ENCODE data around the gene AARS2.

DNA sequence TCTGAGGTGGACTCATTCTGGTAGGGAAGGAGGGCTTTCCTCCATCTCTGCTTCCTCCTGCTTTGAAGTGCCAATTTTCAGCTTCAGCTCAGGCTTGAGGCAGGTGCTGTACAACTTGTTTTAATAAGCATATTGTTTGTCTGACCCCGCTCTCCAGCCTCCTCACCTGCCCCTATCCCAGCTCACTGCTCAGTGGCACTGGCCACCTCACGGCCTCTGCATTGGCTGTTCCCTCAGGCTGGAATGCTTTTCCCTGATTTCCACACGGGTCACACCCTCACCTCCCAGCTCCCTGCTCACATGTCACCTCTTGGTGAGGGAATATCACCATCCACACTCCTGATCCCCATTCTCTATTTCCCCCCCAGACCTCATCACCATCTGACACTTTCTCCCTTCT lies 14.3 kb downstream of the AARS2 start:
- TF ChIP-seq, protein P1, sequence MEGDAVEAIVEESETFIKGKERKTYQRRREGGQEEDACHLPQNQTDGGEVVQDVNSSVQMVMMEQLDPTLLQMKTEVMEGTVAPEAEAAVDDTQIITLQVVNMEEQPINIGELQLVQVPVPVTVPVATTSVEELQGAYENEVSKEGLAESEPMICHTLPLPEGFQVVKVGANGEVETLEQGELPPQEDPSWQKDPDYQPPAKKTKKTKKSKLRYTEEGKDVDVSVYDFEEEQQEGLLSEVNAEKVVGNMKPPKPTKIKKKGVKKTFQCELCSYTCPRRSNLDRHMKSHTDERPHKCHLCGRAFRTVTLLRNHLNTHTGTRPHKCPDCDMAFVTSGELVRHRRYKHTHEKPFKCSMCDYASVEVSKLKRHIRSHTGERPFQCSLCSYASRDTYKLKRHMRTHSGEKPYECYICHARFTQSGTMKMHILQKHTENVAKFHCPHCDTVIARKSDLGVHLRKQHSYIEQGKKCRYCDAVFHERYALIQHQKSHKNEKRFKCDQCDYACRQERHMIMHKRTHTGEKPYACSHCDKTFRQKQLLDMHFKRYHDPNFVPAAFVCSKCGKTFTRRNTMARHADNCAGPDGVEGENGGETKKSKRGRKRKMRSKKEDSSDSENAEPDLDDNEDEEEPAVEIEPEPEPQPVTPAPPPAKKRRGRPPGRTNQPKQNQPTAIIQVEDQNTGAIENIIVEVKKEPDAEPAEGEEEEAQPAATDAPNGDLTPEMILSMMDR (IDR thresholded peaks at IDR 0.05) = no peak
- TF ChIP-seq EP300 (IDR thresholded peaks at IDR 0.05) (no peak), POLR2A (IDR thresholded peaks at IDR 0.05) (no peak)
